AG09309 (cell line): Measurements from ENCODE around the gene CDH5.

ENCODE experiments used
- DNase-seq: peaks from one replicate; pipeline ENCODE4 v3.0.0-alpha.2; 2010; ENCODE audit warnings: low read depth
- H3K4me3 ChIP-seq: 2 replicates; pipeline ENCODE4 v1.5.1; 2011; ENCODE audit warnings: mild to moderate bottlenecking, low read depth, low read length, moderate library complexity; ENCODE audit not compliant: control insufficient read depth
- CTCF ChIP-seq: IDR thresholded peaks from 2 replicates; pipeline ENCODE4 v1.5.1; 2011; ENCODE audit warnings: mild to moderate bottlenecking, low read depth, low read length, inconsistent platforms; ENCODE audit not compliant: insufficient read depth, control insufficient read depth; ENCODE audit errors: missing control alignments

The CDH5 gene

GRCh38 chr16:66373667-66374066 lies 7.2 kb downstream of the CDH5 start:
- TF ChIP-seq CTCF = no peak
- no peak for DNase-seq
- H3K4me3 ChIP-seq = no peak overlapping the region

- DNase-seq = no peak
- H3K4me3 ChIP-seq = no peak overlapping the region
- TF ChIP-seq CTCF = no peak
Observed at GRCh38 chr16:66374176-66374575, 7.7 kb downstream of the CDH5 start.

GRCh38 chr16:66375451-66375850 lies 9.0 kb downstream of the CDH5 start:
- no peak overlapping the region for H3K4me3 ChIP-seq
- DNase-seq = no peak
- no peak for TF ChIP-seq CTCF

GRCh38 chr16:66376114-66376513 lies 9.6 kb downstream of the CDH5 start:
- H3K4me3 ChIP-seq = no peak overlapping the region
- no peak for DNase-seq
- no peak for TF ChIP-seq CTCF

- TF ChIP-seq CTCF = no peak
- no peak for DNase-seq
- no peak overlapping the region for H3K4me3 ChIP-seq
Observed at GRCh38 chr16:66376577-66377305, 10.2 kb downstream of the CDH5 start.

GRCh38 chr16:66377324-66377723 lies 10.8 kb downstream of the CDH5 start:
- H3K4me3 ChIP-seq = no peak overlapping the region
- no peak for DNase-seq
- no peak for TF ChIP-seq CTCF
